GM12874 (cell line): Measurements from ENCODE around the gene TH.

Source experiments
- TF ChIP-seq, protein P1 (sequence below): IDR thresholded peaks from 2 replicates; pipeline ENCODE4 v1.5.1; 2011; ENCODE audit warnings: low read depth, mild to moderate bottlenecking, control low read depth, low read length, moderate library complexity; ENCODE audit not compliant: insufficient read depth

TH gene

DNA sequence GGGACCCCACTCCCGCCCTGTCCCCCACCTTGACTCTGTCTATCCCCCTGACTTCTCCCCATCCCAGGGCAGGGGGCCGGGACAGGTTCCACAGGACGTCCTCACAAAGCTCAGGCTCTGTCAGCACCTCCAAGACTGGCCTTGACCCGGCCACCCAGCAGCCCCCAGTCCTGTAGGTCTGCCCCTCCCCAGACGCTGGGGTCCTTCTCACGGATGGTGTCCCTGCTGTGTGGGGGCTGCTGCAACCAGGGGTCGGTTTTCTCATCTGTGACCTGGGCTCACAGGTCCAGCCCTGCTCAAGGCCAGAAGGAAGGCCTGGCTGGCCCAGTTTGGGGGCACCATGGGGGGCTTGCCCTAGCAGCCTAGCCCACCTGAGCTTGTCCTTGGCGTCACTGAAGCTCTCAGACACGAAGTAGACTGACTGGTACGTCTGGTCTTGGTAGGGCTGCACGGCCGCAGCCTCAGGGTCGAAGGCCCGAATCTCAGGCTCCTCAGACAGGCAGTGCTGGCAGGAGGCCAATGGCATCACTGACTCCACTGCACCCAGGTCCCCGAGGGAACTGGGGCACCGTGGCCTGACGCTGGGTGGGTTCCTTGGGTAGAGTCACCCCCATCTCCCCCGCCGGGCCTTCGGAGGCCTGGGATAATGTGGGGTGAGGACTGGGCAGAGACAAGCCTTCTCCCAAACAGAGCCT is 6.6 kb downstream of the TH start:
- TF ChIP-seq, protein P1, sequence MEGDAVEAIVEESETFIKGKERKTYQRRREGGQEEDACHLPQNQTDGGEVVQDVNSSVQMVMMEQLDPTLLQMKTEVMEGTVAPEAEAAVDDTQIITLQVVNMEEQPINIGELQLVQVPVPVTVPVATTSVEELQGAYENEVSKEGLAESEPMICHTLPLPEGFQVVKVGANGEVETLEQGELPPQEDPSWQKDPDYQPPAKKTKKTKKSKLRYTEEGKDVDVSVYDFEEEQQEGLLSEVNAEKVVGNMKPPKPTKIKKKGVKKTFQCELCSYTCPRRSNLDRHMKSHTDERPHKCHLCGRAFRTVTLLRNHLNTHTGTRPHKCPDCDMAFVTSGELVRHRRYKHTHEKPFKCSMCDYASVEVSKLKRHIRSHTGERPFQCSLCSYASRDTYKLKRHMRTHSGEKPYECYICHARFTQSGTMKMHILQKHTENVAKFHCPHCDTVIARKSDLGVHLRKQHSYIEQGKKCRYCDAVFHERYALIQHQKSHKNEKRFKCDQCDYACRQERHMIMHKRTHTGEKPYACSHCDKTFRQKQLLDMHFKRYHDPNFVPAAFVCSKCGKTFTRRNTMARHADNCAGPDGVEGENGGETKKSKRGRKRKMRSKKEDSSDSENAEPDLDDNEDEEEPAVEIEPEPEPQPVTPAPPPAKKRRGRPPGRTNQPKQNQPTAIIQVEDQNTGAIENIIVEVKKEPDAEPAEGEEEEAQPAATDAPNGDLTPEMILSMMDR: no peak

DNA sequence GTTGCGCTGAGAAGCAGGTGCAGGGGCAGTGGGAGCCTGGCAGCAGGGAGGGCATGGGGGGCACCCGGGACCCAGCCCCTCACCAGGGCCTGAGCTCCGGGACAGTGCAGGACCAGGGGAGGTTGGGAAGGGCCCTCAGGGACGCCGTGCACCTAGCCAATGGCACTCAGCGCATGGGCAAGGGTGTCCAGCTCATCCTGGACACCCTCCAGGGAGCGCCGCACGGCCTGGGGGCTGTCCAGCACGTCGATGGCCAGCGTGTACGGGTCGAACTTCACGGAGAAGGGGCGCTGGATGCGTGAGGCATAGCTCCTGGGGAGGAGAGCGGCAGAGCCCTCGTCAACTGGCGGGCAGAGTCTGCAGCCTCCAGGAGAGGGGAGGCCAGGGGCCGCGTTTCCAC is 7.5 kb downstream of the TH start:
- TF ChIP-seq, protein P1: no peak

DNA sequence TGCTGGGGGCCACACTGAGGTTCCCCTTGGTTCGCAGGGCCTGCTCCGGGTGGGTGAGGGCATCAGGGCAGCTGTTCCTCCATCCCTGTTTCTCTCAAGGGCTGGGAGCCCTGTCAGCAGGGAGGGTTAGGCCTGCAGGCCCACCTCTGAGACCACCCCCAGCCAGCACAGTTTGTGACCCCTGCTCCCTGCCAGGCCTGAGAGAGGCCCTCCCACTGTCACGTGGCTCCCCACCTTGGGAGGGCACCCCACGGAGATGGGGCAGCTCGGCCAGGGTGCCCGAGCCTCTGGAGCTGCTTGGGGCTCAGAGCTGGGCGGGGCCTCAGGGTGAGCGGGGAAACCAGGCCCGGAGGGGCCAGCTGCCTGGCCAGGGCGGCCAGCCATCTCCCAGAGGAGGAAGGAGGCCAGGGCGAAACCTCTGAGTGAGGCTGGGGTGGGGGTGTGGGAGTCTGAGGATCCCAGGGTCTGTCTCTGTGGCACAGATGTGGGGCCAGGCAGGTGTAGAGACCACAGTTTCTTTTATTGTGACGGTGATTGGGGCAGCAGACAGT is 8.1 kb downstream of the TH start:
- TF ChIP-seq, protein P1: no peak

DNA sequence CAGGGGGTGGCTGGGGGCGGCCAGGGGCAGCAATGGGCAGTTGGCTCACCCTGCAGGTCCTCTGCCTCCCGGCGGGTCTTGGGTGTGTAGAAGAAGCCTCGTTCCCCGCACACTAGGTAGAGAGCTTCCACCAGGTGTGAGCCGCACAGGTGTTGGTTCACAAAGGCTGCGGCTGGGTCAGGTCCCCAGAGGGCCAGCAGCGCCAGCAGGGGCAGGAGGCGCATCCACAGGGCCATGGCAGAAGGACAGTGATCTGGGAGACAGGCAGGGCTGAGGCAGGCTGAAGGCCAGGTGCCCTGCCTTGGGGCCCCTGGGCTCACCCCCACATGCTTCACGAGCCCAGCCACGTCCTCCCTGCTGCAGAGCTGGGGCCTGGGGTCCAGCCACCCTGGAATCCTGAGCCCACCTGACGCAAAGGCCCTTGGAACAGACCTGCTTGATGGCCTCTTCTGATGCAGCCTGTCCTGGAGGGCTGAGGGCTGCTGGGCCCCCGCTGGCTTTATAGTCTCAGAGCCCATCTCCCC is 10.8 kb downstream of the TH start, which contains the start of gene INS:
Gene INS (minus strand): TSS at position 474 of the 524 bp plus-strand sequence. CDS start 238 bp downstream, at position 236.
- TF ChIP-seq, protein P1: no peak

DNA sequence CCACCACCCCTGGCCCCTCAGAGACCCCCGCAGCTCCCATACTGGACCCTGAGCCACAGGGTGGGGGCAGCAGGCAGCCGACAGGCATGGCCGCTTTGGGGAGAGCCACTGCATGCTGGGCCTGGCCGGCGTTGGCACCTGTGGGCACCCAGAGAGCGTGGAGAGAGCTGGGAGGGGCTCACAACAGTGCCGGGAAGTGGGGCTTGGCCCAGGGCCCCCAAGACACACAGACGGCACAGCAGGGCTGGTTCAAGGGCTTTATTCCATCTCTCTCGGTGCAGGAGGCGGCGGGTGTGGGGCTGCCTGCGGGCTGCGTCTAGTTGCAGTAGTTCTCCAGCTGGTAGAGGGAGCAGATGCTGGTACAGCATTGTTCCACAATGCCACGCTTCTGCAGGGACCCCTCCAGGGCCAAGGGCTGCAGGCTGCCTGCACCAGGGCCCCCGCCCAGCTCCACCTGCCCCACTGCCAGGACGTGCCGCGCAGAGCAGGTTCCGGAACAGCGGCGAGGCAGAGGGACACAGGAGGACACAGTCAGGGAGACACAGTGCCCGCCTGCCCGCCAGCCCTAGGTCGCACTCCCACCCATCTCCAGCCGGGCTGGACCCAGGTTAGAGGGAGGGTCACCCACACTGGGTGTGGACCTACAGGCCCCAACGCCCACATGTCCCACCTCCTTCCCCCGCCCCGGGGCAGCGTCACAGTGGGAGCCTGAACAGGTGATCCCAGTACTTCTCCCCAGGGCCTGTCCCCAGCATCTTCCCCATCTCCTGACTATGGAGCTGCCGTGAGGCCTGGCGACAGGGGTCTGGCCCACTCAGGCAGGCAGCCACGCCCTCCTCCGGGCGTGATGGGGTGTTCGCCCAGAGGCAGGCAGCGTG is 11.8 kb downstream of the TH start:
- TF ChIP-seq, protein P1: no peak

DNA sequence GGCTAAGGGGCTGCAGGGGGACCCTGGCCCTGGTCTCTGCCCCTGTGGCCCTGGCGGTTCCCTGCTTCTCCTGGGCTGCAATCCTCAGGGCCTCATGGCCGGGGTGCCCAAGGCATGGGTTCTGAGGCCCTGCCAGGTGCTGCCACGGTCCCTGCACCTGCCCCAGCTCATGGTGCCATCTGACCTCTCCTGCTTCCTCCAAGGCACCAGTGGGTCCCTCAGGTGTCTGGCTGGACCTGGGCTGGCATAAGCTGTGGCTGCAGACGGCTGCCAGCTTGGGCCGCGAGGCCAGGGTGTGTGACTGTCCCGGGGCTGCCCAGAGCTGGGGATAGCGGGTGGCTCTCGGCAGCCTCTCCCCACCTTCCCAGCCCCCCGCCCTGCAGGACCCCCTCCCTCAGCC is 12.6 kb downstream of the TH start:
- TF ChIP-seq, protein P1: no peak

DNA sequence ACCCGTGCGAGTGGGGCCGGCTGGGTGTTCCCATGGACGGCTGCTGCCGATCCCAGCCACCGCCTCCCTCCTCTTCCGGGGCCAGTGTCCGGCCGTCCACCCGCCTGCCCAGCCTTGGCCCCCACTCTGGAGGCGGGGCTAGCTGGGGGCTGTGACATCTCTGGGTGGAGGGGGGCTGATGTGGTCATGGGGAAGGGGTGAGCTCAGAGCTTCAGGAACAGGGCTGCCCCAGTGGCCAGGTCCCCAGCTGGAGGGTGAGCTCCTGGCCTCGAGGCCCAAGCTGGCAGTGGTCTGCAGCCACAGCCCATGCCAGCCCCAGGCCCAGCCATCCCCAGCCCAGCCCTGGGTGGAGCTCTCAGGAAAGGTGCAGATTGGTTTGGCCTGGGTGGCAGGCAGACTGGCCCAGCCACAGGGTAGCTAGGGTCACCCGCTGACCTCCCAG is 13.3 kb downstream of the TH start:
- TF ChIP-seq, protein P1: no peak
